Breast epithelium (tissue), 4 donors: Measurements from ENCODE around the gene EPS8. TPM values are rescaled to one million over a fixed set of nuclear protein-coding genes. Genes with fewer than 3 reads are reported as not detected.

ENCODE experiments used
- DNase-seq, 2 donors: peaks; one replicate each; pipeline ENCODE4 v3.0.0-alpha.2; 2019; ENCODE audit warnings: low spot score in 2 of 2
- H3K27ac ChIP-seq, 2 donors: fragments of 200-600 bp; sonication (generic) in 1 of 2; one replicate each; pipeline ENCODE4 v1.5.1; 2016 to 2019; ENCODE audit warnings: mild to moderate bottlenecking in 1 of 2
- H3K27me3 ChIP-seq, 2 donors: fragments of 200-600 bp; sonication (generic) in 1 of 2; one replicate each; pipeline versions ENCODE4 v1.5.1 to v1.6.0; 2017 to 2019; ENCODE audit warnings: control low read depth in 1 of 2, mild to moderate bottlenecking in 1 of 2
- H3K36me3 ChIP-seq: fragments of 200-600 bp; one replicate; pipeline ENCODE4 v1.5.1; 2019
- H3K4me1 ChIP-seq, 2 donors: fragments of 200-600 bp; sonication (generic); one replicate each; pipeline ENCODE4 v1.5.1; 2016 to 2019; ENCODE audit warnings: control low read depth in 1 of 2
- H3K4me3 ChIP-seq, 3 donors: fragments of 200-600 bp; sonication (generic); 1 replicate in 2 of 3; 2 replicates in 1 of 3; pipeline ENCODE4 v1.5.1; 2016 to 2019; ENCODE audit warnings: mild to moderate bottlenecking in 3 of 3, moderate library complexity in 2 of 3
- H3K9me3 ChIP-seq, 2 donors: fragments of 200-600 bp; sonication (generic) in 1 of 2; one replicate each; pipeline ENCODE4 v1.5.1; 2016 to 2019; ENCODE audit warnings: control low read depth in 1 of 2
- CTCF ChIP-seq, 3 donors: fragments of 450-650 bp; IDR thresholded peaks; one replicate each; pipeline ENCODE4 v1.5.1; 2016 to 2017; ENCODE audit warnings: antibody characterized with exemption in 3 of 3, mild to moderate bottlenecking in 3 of 3, moderate library complexity in 3 of 3
- POLR2A ChIP-seq: fragments of 450-650 bp; IDR thresholded peaks from one replicate; pipeline ENCODE4 v1.6.1; 2016; ENCODE audit warnings: antibody characterized with exemption, mild to moderate bottlenecking, moderate library complexity
- POLR2AphosphoS5 ChIP-seq, 3 donors: sonication (generic); formaldehyde crosslinking; IDR thresholded peaks; one replicate each; pipeline ENCODE4 v1.6.1; 2017; ENCODE audit warnings: antibody characterized with exemption in 3 of 3
- intact Hi-C: fragments of 100-400 bp; cut with DNase I; formaldehyde crosslinking; loops from one replicate; pipeline ENCODE4 v1.15.1; 2023; ENCODE audit warnings: low total_unique reads
- total RNA-seq, 3 donors: library from RNA; depleted of rRNA; stranded (reverse); fragments of >200 nt; gene quantifications; one replicate each; pipeline ENCODE4 v1.1.0, GENCODE V29; 2016

Gene EPS8
- total RNA-seq, 3 donors from 2014 or later, result 137 to 244 (median 168) TPM

GRCh38 chr12:15738438-15739015 lies 50.7 kb downstream of the EPS8 start:
- intact Hi-C loops, result no loop called here
- DNase-seq, result no peak
- no peaks in the 10 kb centered on the region for H3K9me3 ChIP-seq
- H3K36me3 ChIP-seq, result no peaks in the 10 kb centered on the region
- TF ChIP-seq CTCF (IDR thresholded peaks at IDR 0.05) (no peak), POLR2A (no peak), POLR2AphosphoS5 (IDR thresholded peaks at IDR 0.05) (no peak)
- no peaks in the 10 kb centered on the region for H3K4me1 ChIP-seq
- H3K27me3 ChIP-seq, result no peaks in the 10 kb centered on the region
- H3K4me3 ChIP-seq, result no peak overlapping the region
- no peak overlapping the region for H3K27ac ChIP-seq

- Histone ChIP-seq H3K4me3 (no peak overlapping the region), H3K4me1 (no peaks in the 10 kb centered on the region), H3K27me3 (no peaks in the 10 kb centered on the region), H3K36me3 (no peaks in the 10 kb centered on the region), H3K9me3 (no peaks in the 10 kb centered on the region), H3K27ac (no peak overlapping the region)
- no peak for TF ChIP-seq POLR2AphosphoS5 (IDR thresholded peaks at IDR 0.05)
- TF ChIP-seq POLR2A, result no peak
- no peak for DNase-seq
- intact Hi-C loops, result loop anchor here (2.0 kb wide), 1 partner anchor 31 kb away; no protein-coding TSS in a partner anchor
Measured at GRCh38 chr12:15735837-15736615, 53.2 kb downstream of the EPS8 start.

- peak overlapping the region in 1 of 2 donors; percentile 13 for H3K27ac ChIP-seq
- intact Hi-C loops, result no loop called here
- H3K36me3 ChIP-seq, result no peaks in the 10 kb centered on the region
- no peaks in the 10 kb centered on the region for H3K27me3 ChIP-seq
- no peak for DNase-seq
- H3K4me1 ChIP-seq, result no peaks in the 10 kb centered on the region
- no peaks in the 10 kb centered on the region for H3K9me3 ChIP-seq
- no peak for TF ChIP-seq POLR2A
- no peak for TF ChIP-seq CTCF (IDR thresholded peaks at IDR 0.05)
- no peak for TF ChIP-seq POLR2AphosphoS5 (IDR thresholded peaks at IDR 0.05)
- no peak overlapping the region for H3K4me3 ChIP-seq
Measured at GRCh38 chr12:15733136-15733535, 56.1 kb downstream of the EPS8 start.

GRCh38 chr12:15732341-15733061 lies 56.7 kb downstream of the EPS8 start:
- H3K27me3 ChIP-seq, result no peaks in the 10 kb centered on the region
- intact Hi-C loops, result no loop called here
- H3K27ac ChIP-seq, result peak overlapping the region in 1 of 2 donors; percentile 13
- TF ChIP-seq POLR2A (no peak), POLR2AphosphoS5 (IDR thresholded peaks at IDR 0.05) (no peak), CTCF (IDR thresholded peaks at IDR 0.05) (no peak)
- H3K9me3 ChIP-seq, result no peaks in the 10 kb centered on the region
- H3K4me3 ChIP-seq, result no peak overlapping the region
- DNase-seq, result no peak
- H3K4me1 ChIP-seq, result no peaks in the 10 kb centered on the region
- no peaks in the 10 kb centered on the region for H3K36me3 ChIP-seq

GRCh38 chr12:15731940-15732339 lies 57.2 kb downstream of the EPS8 start:
- Histone ChIP-seq H3K4me3 (no peak overlapping the region), H3K36me3 (no peaks in the 10 kb centered on the region), H3K27me3 (no peaks in the 10 kb centered on the region), H3K9me3 (no peaks in the 10 kb centered on the region), H3K27ac (no peak overlapping the region), H3K4me1 (no peaks in the 10 kb centered on the region)
- intact Hi-C loops, result no loop called here
- TF ChIP-seq POLR2A (no peak), POLR2AphosphoS5 (IDR thresholded peaks at IDR 0.05) (no peak), CTCF (IDR thresholded peaks at IDR 0.05) (no peak)
- DNase-seq, result no peak
